ENCODE results near the gene PRR3.
"Not testable (repeated sequence)": the region's sequence is repeated elsewhere in the genome, so short reads cannot be mapped to it uniquely, and the experiment has no call there.

GRCh38 chr6:30516754-30517076 is 40.4 kb upstream of the PRR3 start:
- TF ChIP-seq POLR2A (IDR thresholded peaks at IDR 0.05; ENCODE audit: low read length); GATA1 (IDR thresholded peaks at IDR 0.05; ENCODE audit: low read depth, low read length): not testable (repeated sequence)

Data from erythroblast (primary cell).